Measurements from ENCODE around the gene NALF2. TPM values are rescaled to one million over a fixed set of nuclear protein-coding genes. Genes with fewer than 3 reads are reported as not detected.

The NALF2 gene
- total and polyA plus RNA-seq, 2 of the 13 experiments (the other 11 are each of a cell fraction or from before 2014, with no cell fraction given), result 2.2 to 4.0 TPM

- no peak for TF ChIP-seq ZNF687 (CRISPR knock-in tag; IDR thresholded peaks at IDR 0.05)
- no peak for TF ChIP-seq RNF219 (CRISPR knock-in tag; IDR thresholded peaks at IDR 0.05)
- no peak for TF ChIP-seq TAF15 (IDR thresholded peaks at IDR 0.05; ENCODE audit: low read depth, low read length, poor library complexity, severe bottlenecking)
- TF ChIP-seq SUZ12 (IDR thresholded peaks at IDR 0.05; ENCODE audit: low read depth, low read length), result no peak
These were observed 6.9 kb downstream of the NALF2 start (continued) for GRCh38 chrX:69510914-69511513.

- Histone ChIP-seq H3K4me2 (ENCODE audit: low read depth, low read length) (no peak overlapping the region), H4K20me1 (ENCODE audit: insufficient read depth, low read length) (no peaks in the 10 kb centered on the region), H3K79me2 (ENCODE audit: insufficient read depth, low read length) (no peaks in the 10 kb centered on the region), H3K27me3 (ENCODE audit: control insufficient read depth in 1 of 2, insufficient read depth in 2 of 2, low read length in 2 of 2) (no peaks in the 10 kb centered on the region), H3K4me1 (ENCODE audit: insufficient read depth, low read length) (no peaks in the 10 kb centered on the region), H2AFZ (ENCODE audit: low read length) (no peak overlapping the region), H3K36me3 (replicated peaks in 1 of 2; ENCODE audit: control insufficient read depth in 1 of 2, insufficient read depth in 2 of 2, low read length in 2 of 2) (no peaks in the 10 kb centered on the region), H3K27ac (ENCODE audit: extremely low read length, insufficient read depth, low read length) (no peak overlapping the region), H3K9me3 (ENCODE audit: low read length) (no peaks in the 10 kb centered on the region), H3K9ac (ENCODE audit: insufficient read depth, low read depth, low read length) (no peak overlapping the region), H3K4me3 (replicated peaks in 1 of 3; ENCODE audit: insufficient read depth in 1 of 3, low read depth in 2 of 3, low read length in 3 of 3) (no peak overlapping the region)
- BruUV-seq (replicated peaks), result no TSS peak
- ChIA-PET CTCF (ENCODE audit: low intra/inter-chr PET ratio, low total read pairs) (no interaction called here), POLR2A (no interaction called here)
- no peak for FAIRE-seq
- no peak for ATAC-seq
- in situ Hi-C loops (cut with HindIII; ENCODE audit: extremely low pct_ligation_motif_present, low pct_unique_long_range_greater_than_20kb) (no loop called here), intact Hi-C loops (cut with micrococcal nuclease; ENCODE audit: unreplicated experiment) (no loop called here)
- no peak for DNase-seq (ENCODE audit: low spot score)
- no peak for TF ChIP-seq KLF11 (CRISPR knock-in tag; IDR thresholded peaks at IDR 0.05)
- no peak for TF ChIP-seq POLR2AphosphoS5 (IDR thresholded peaks at IDR 0.05; ENCODE audit: low read depth, low read length)
- no peak for TF ChIP-seq ESRRA (CRISPR knock-in tag; IDR thresholded peaks at IDR 0.05; ENCODE audit: low read depth)
- no peak for TF ChIP-seq ZNF101 (CRISPR knock-in tag; IDR thresholded peaks at IDR 0.05; ENCODE audit: borderline replicate concordance, low read depth)
- TF ChIP-seq KDM3A (CRISPR knock-in tag; IDR thresholded peaks at IDR 0.05; ENCODE audit: low read depth), result no peak
- no peak for TF ChIP-seq TERF1 (CRISPR knock-in tag; IDR thresholded peaks at IDR 0.05)
- TF ChIP-seq NAIF1 (CRISPR knock-in tag; IDR thresholded peaks at IDR 0.05; ENCODE audit: borderline replicate concordance), result no peak
- TF ChIP-seq HNRNPUL1 (IDR thresholded peaks at IDR 0.05; ENCODE audit: low read depth, low read length), result no peak
- no peak for TF ChIP-seq GFI1 (CRISPR knock-in tag; IDR thresholded peaks at IDR 0.05; ENCODE audit: borderline replicate concordance)
- TF ChIP-seq NCOA1 (CRISPR knock-in tag; IDR thresholded peaks at IDR 0.05), result no peak
- TF ChIP-seq JUN (CRISPR knock-in tag; IDR thresholded peaks at IDR 0.05), result no peak
- no peak for TF ChIP-seq ZFP36L1 (CRISPR knock-in tag; IDR thresholded peaks at IDR 0.05)
- no peak for TF ChIP-seq CENPT (CRISPR knock-in tag; IDR thresholded peaks at IDR 0.05; ENCODE audit: low read depth)
- TF ChIP-seq SALL1 (CRISPR knock-in tag; IDR thresholded peaks at IDR 0.05), result no peak
These were observed 17.9 kb downstream of the NALF2 start for GRCh38 chrX:69522052-69522451.

Data from HepG2 (cell line).